GM04503 (cell line): Measurements from ENCODE around the gene FZR1.

Experiments
- DNase-seq: peaks from one replicate; pipeline ENCODE4 v3.0.0-alpha.2; 2012; ENCODE audit warnings: low read depth

The FZR1 gene

DNA sequence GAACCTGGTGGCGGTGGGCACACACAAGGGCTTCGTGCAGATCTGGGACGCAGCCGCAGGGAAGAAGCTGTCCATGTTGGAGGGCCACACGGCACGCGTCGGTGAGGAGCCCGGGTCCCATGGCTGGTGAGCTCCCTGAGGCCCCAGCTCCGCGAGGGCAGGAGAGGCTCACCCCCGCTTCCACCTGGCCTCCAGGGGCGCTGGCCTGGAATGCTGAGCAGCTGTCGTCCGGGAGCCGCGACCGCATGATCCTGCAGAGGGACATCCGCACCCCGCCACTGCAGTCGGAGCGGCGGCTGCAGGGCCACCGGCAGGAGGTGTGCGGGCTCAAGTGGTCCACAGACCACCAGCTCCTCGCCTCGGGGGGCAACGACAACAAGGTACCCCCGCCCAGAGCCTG lies 25.6 kb downstream of the FZR1 start:
- DNase-seq, result no peak

GRCh38 chr19:3532154-3532786 lies 26.2 kb downstream of the FZR1 start:
- DNase-seq, result no peak

DNA sequence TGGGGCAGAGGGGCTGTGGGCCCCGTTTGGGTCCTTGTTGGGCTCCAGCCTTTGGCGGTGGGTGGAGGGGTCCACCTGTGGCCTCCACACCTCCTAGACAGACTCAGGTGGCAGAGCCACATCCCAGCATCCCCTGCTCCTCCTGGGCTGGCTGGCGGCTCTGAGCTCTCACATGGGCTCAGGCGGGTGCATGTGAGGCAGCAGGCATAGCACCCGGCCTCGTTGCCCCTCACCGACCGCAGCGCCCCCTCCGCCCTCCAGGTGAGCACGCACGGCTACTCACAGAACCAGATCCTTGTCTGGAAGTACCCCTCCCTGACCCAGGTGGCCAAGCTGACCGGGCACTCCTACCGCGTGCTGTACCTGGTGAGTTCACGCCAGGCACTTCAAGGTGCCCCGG lies 26.9 kb downstream of the FZR1 start:
- no peak for DNase-seq

GRCh38 chr19:3533563-3534216 lies 27.6 kb downstream of the FZR1 start:
- no peak for DNase-seq

GRCh38 chr19:3534375-3535234 lies 28.5 kb downstream of the FZR1 start:
- DNase-seq, result no peak

DNA sequence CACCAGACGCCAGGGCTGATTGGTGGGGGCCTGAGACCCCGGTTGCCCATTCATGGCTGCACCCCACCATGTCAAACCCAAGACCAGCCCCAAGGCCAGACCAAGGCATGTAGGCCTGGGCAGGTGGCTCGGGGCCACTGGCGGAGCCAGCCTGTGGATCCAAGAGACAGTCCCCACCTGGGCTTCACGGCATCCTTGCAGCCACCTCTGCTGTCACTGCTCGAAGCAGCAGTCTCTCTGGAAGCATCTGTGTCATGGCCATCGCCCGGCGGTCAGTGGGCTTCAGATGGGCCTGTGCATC lies 29.1 kb downstream of the FZR1 start:
- no peak for DNase-seq

- no peak for DNase-seq
These were observed 29.5 kb downstream of the FZR1 start for GRCh38 chr19:3535563-3535965.

GRCh38 chr19:3535981-3536380 lies 29.9 kb downstream of the FZR1 start:
- no peak for DNase-seq

GRCh38 chr19:3536429-3537100 lies 30.5 kb downstream of the FZR1 start:
- no peak for DNase-seq

GRCh38 chr19:3537101-3537437 lies 31.0 kb downstream of the FZR1 start:
- no peak for DNase-seq

DNA sequence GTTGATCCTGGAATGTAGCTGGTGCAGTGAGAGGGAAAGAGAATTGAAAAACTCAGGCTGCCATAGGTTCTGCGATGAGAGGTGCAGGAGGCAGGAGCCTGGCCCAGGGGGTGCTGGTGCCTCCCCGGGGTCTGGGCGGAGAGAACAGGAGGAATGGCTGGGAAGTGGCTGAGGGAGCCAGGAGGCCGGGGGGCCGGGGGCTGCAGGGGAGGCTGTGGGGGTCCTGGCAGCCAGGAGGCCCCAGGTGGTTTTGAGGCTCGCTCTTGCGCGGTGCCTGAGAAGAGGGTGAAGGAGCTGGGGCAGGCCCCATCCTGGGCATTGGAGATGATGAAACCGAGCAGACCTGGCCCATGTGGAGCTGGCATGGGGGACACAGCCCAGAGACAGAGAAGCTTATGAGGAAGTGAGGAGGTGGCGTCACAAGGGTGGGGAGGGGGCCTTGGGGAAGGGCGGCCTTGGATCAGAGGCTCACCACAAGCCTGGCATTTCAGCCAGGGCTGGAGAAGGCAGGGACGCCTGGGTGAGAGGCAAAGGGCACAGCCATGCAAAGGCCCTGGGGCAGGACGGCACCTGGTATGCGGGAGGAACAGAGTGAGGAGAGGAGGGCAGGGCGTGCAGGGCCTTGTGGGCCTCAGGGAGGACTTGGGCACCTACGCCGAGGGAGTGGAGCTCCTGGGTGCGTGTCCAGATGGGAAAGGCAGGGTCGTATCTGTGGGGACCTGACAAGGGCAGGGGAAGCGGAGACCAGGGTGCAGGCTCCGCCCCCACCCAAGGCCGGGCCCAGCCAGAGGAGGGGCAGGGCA lies 31.5 kb downstream of the FZR1 start:
- no peak for DNase-seq

GRCh38 chr19:3538258-3538929 lies 32.3 kb downstream of the FZR1 start:
- DNase-seq, result no peak

- no peak for DNase-seq
These were observed 33.0 kb downstream of the FZR1 start, which contains the start of gene TEKTIP1 for GRCh38 chr19:3538965-3539755. TEKTIP1 (plus strand) TSS chr19:3539174; CDS start chr19:3539178, 4 bp downstream.

DNA sequence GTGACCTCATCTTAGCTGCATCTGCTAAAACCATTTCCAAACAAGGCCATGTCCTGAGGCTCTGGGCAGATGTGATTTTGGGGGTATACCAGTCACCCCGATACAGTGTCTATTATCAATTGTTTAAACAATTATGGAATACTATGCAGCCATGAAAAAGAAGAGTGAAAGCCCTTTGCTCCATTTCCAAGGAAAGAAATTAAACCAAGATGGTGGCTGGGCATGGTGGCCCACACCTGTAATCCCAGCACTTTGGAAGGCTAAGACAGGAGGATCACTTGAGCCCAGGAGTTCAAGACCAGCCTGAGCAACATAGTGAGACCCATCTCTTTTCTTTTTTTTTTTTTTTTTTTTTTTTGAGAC lies 33.6 kb downstream of the FZR1 start:
- no peak for DNase-seq

GRCh38 chr19:3543150-3544057 lies 37.3 kb downstream of the FZR1 start:
- no peak for DNase-seq

GRCh38 chr19:3544058-3544376 lies 37.9 kb downstream of the FZR1 start:
- no peak for DNase-seq

DNA sequence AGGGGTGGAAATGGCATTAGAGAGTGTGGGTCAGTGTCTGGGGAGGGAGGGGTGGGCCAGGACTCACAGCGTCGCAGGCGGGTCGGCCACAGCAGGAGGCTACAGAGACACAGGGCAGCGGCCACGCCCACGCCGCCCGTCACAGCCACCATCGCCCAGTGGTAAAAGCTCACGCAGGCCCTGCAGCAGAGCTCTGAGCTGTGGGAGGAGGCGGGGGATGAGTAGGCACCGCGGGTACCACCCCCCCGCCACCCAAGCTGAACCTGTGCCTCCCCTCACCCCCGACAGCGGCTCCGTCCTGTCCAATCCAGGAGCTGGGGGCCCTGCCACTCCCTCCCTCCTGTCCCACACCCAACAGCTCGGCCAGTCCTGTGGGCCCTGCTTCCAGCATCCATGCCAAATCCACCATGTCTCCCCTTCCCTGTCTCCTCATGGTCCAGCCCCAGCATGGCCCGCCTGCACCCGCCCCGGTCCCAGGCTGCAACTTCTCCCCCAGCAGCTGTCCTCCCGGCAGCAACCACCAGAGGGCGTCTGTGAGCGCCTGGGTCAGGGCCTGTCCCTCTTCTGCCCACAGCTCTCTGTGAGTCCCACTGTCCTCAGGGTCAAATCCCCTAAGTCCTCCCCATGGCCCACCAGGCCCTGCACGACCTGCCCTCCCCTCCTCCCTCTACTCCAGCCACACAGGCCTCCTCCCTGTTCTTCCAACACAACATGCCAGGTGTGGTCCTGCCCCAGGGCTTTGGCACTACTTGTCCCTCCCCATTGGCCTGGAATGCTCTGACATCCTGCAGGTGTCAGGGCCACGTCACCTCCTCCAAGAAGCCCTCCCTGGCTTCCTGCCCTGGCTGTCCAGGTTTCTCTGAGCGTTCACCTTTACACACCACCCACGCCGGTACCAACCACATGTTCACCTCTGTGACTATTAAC lies 38.9 kb downstream of the FZR1 start:
- no peak for DNase-seq

- no peak for DNase-seq
These were observed 39.5 kb downstream of the FZR1 start for GRCh38 chr19:3545669-3546034.

- no peak for DNase-seq
These were observed 40.0 kb downstream of the FZR1 start for GRCh38 chr19:3546119-3546518.
